Measurements from ENCODE around the gene FHOD3.

DNA sequence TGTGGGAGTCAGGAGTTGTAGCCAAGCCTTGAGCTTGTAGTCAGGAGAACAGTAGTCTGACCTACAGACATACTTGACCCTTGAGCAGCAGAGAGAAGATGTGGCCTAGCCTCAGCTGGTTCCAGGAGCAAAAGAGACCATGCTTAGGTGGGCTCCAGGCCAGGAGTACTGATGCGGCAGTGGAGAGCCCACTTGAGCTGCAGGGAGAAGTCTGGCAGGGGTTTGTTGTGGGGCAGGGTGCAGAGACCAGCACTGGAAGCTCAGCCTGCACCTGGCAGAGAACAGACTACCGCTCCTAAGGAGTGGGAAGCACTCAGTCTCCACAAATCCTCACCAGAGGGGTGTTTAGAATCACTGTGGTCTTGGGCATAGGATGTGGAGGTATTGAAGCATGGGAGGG is 333.4 kb downstream of the FHOD3 start:
- no peak for TF ChIP-seq POLR2A (IDR thresholded peaks at IDR 0.05; ENCODE audit: low read depth, low read length)
- no peak for TF ChIP-seq POLR2AphosphoS5 (IDR thresholded peaks at IDR 0.05; ENCODE audit: low read depth, low read length)
- no peak for TF ChIP-seq TAF1 (IDR thresholded peaks at IDR 0.05; ENCODE audit: borderline replicate concordance, low read depth, low read length)

Data from GM12892 (cell line).